ENCODE results near the gene OR9Q2. TPM values are rescaled to one million over a fixed set of nuclear protein-coding genes. Genes with fewer than 3 reads are reported as not detected.

OR9Q2 gene
- total RNA-seq, 1 donor from 2014 or later, result not detected

GRCh38 chr11:58165504-58166106 lies 23.3 kb upstream of the OR9Q2 start:
- Histone ChIP-seq H3K4me1 (no peaks in the 10 kb centered on the region), H3K36me3 (no peaks in the 10 kb centered on the region), H3K27me3 (ENCODE audit: low read depth) (no peaks in the 10 kb centered on the region), H3K9me3 (no peaks in the 10 kb centered on the region), H3K27ac (no peak overlapping the region), H3K4me3 (no peak overlapping the region)
- DNase-seq (no peak), ATAC-seq (no peak)
- TF ChIP-seq CTCF (IDR thresholded peaks at IDR 0.05), result no peak
- intact Hi-C loops (cut with DNase I), result no loop called here

DNA sequence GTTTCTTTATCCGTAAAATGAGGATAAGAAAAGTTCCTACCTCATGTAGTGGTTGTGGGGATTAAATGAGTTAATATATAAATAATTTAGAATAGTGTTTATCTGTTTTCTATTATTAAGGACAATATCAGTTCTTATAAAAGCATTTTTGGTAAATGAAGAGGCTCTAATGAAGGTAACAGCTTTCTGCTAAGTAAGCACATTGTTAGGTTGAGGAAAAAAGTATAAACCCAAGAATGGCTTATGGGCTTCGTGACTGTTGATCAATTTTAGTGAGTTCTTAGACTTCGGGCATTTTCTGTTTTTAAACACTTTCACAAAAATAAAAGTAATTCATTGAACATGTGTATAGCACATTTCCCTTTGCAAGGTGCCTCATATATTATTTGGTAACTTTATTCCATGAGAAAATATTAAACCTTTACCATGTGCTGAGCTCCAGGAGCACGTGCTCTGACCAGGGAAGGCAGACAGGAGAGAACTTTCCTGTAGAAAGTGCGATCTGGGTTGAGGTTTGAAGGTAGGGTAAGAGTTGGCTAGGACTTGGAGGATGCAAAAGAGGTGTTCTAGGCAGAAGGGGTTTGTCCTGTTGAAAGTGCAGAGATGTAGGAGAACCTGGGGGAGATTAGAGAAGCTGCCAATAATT lies 11.3 kb upstream of the OR9Q2 start:
- Histone ChIP-seq H3K27ac (no peak overlapping the region), H3K27me3 (ENCODE audit: low read depth) (no peaks in the 10 kb centered on the region), H3K36me3 (no peaks in the 10 kb centered on the region), H3K4me1 (no peaks in the 10 kb centered on the region), H3K4me3 (no peak overlapping the region), H3K9me3 (no peaks in the 10 kb centered on the region)
- DNase-seq (no peak), ATAC-seq (no peak)
- TF ChIP-seq CTCF (IDR thresholded peaks at IDR 0.05), result no peak
- intact Hi-C loops (cut with DNase I), result no loop called here

GRCh38 chr11:58178444-58178843 lies 10.4 kb upstream of the OR9Q2 start:
- Histone ChIP-seq H3K4me1 (no peaks in the 10 kb centered on the region), H3K9me3 (no peaks in the 10 kb centered on the region), H3K36me3 (no peaks in the 10 kb centered on the region), H3K4me3 (no peak overlapping the region), H3K27me3 (ENCODE audit: low read depth) (no peaks in the 10 kb centered on the region), H3K27ac (no peak overlapping the region)
- TF ChIP-seq CTCF (IDR thresholded peaks at IDR 0.05), result no peak
- DNase-seq (no peak), ATAC-seq (no peak)
- intact Hi-C loops (cut with DNase I), result no loop called here

GRCh38 chr11:58179648-58180047 lies 9.2 kb upstream of the OR9Q2 start:
- no peaks in the 10 kb centered on the region for H3K4me1 ChIP-seq
- peak; percentile 42 for DNase-seq
- intact Hi-C loops (cut with DNase I), result no loop called here
- no peak overlapping the region for H3K4me3 ChIP-seq
- ATAC-seq, result no peak
- no peaks in the 10 kb centered on the region for H3K9me3 ChIP-seq
- no peaks in the 10 kb centered on the region for H3K27me3 ChIP-seq (ENCODE audit: low read depth)
- H3K36me3 ChIP-seq, result no peaks in the 10 kb centered on the region
- no peak for TF ChIP-seq CTCF (IDR thresholded peaks at IDR 0.05)
- no peak overlapping the region for H3K27ac ChIP-seq

DNA sequence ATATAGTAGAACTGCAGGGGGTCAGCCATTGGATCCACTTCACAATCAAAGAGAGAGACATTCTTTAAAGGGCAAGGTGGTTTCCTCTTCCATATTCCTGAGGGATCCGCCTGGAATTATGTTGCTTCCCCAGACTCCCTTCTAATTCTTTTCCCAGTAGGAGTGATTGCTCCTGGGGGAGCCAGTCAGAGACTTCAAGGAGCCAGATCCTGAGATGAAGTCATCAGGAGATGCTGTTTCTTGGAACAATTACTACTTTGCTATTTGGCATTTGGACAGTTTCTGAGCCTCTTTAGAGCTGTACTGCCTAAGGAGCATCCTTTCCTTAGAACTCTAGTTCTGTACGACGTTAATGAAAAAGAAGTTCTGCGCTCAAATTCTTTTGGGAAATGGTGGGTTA lies 1.9 kb upstream of the OR9Q2 start:
- no peak for DNase-seq
- Histone ChIP-seq H3K36me3 (no peaks in the 10 kb centered on the region), H3K4me3 (no peak overlapping the region), H3K4me1 (no peaks in the 10 kb centered on the region), H3K27me3 (ENCODE audit: low read depth) (no peaks in the 10 kb centered on the region), H3K27ac (no peak overlapping the region), H3K9me3 (no peaks in the 10 kb centered on the region)
- no peak for ATAC-seq
- no peak for TF ChIP-seq CTCF (IDR thresholded peaks at IDR 0.05)
- intact Hi-C loops (cut with DNase I), result no loop called here
